GM18870 (cell line): ENCODE measurements around the gene SPATS2.
"Not testable (repeated sequence)": the region's sequence is repeated elsewhere in the genome, so short reads cannot be mapped to it uniquely, and the experiment has no call there.

Source experiments
- ATAC-seq: cut with Tn5 transposase; IDR thresholded peaks from one replicate; pipeline ENCODE4 v1.9.1; 2021; ENCODE audit warnings: moderate library complexity; ENCODE audit not compliant: unreplicated experiment

The SPATS2 gene

GRCh38 chr12:49349266-49349665 is 18.0 kb upstream of the SPATS2 start:
- ATAC-seq, result no peak

GRCh38 chr12:49352351-49352750 is 14.9 kb upstream of the SPATS2 start:
- ATAC-seq, result no peak

GRCh38 chr12:49355913-49356312 is 11.3 kb upstream of the SPATS2 start:
- no peak for ATAC-seq

GRCh38 chr12:49357103-49357678 is 10.1 kb upstream of the SPATS2 start:
- ATAC-seq, result no peak

GRCh38 chr12:49358483-49359141 is 8.7 kb upstream of the SPATS2 start:
- no peak for ATAC-seq

GRCh38 chr12:49359671-49360070 is 7.6 kb upstream of the SPATS2 start:
- ATAC-seq, result no peak

GRCh38 chr12:49362077-49362476 is 5.2 kb upstream of the SPATS2 start:
- ATAC-seq, result no peak

- ATAC-seq, result no peak
Observed at GRCh38 chr12:49364989-49365388, 2.3 kb upstream of the SPATS2 start.

GRCh38 chr12:49365542-49365941 is 1.7 kb upstream of the SPATS2 start:
- ATAC-seq, result no peak

- ATAC-seq, result no peak
Observed at GRCh38 chr12:49366096-49366651, 1.1 kb upstream of the SPATS2 start.

- no peak for ATAC-seq
Observed at GRCh38 chr12:49366652-49367380, 446 bp upstream of the SPATS2 start.

GRCh38 chr12:49368240-49368600 is 958 bp downstream of the SPATS2 start:
- no peak for ATAC-seq

GRCh38 chr12:49369411-49370145 is 2.3 kb downstream of the SPATS2 start:
- ATAC-seq, result peak; percentile 50

- ATAC-seq, result no peak
Observed at GRCh38 chr12:49370539-49370938, 3.3 kb downstream of the SPATS2 start.

- no peak for ATAC-seq
Observed at GRCh38 chr12:49375406-49375805, 8.1 kb downstream of the SPATS2 start.

GRCh38 chr12:49377386-49377785 is 10.1 kb downstream of the SPATS2 start:
- no peak for ATAC-seq

- ATAC-seq, result not testable (repeated sequence)
Observed at GRCh38 chr12:49380184-49380583, 12.9 kb downstream of the SPATS2 start.

GRCh38 chr12:49388682-49389386 is 21.6 kb downstream of the SPATS2 start:
- no peak for ATAC-seq

GRCh38 chr12:49389387-49389703 is 22.1 kb downstream of the SPATS2 start:
- no peak for ATAC-seq

GRCh38 chr12:49397000-49397399 is 29.7 kb downstream of the SPATS2 start:
- ATAC-seq, result no peak

- ATAC-seq, result no peak
Observed at GRCh38 chr12:49400304-49400703, 33.0 kb downstream of the SPATS2 start.
